HG02981 (cell line): ENCODE results near the gene DNAH11.

Experiments used
- ATAC-seq: cut with Tn5 transposase; IDR thresholded peaks from one replicate; pipeline ENCODE4 v1.9.1; 2021; ENCODE audit warnings: mild to moderate bottlenecking, moderate library complexity; ENCODE audit not compliant: unreplicated experiment

DNAH11 gene

GRCh38 chr7:21948364-21948763 is 405.5 kb downstream of the DNAH11 start:
- no peak for ATAC-seq

- no peak for ATAC-seq
Observed at GRCh38 chr7:21948887-21949540, 406.2 kb downstream of the DNAH11 start.
